Esophagus muscularis mucosa (tissue), 4 donors: Measurements from ENCODE around the gene ARL2BP. TPM values are rescaled to one million over a fixed set of nuclear protein-coding genes. Genes with fewer than 3 reads are reported as not detected.

Experiments used
- DNase-seq: peaks from one replicate; pipeline ENCODE4 v3.0.0-alpha.2; 2017; ENCODE audit errors: extremely low spot score
- H3K27ac ChIP-seq, 4 donors: fragments of 200-600 bp; sonication (generic); replicated peaks in 1 of 4; 1 replicate in 3 of 4; 2 replicates in 1 of 4; pipeline ENCODE4 v1.5.1; 2016 to 2019; ENCODE audit warnings: mild to moderate bottlenecking in 1 of 4
- H3K27me3 ChIP-seq, 4 donors: fragments of 200-600 bp; sonication (generic); one replicate each; pipeline versions ENCODE4 v1.5.1 to v1.6.0; 2016 to 2019
- H3K36me3 ChIP-seq, 4 donors: fragments of 200-600 bp; sonication (generic); one replicate each; pipeline ENCODE4 v1.5.1; 2016 to 2019
- H3K4me1 ChIP-seq, 4 donors: fragments of 200-600 bp; sonication (generic); one replicate each; pipeline ENCODE4 v1.5.1; 2016 to 2019
- H3K4me3 ChIP-seq, 4 donors: fragments of 200-600 bp; sonication (generic); 1 replicate in 2 of 4; 2 replicates in 2 of 4; pipeline ENCODE4 v1.5.1; 2016 to 2019; ENCODE audit warnings: mild to moderate bottlenecking in 4 of 4, moderate library complexity in 1 of 4
- H3K9me3 ChIP-seq, 4 donors: fragments of 200-600 bp; sonication (generic); 1 replicate in 3 of 4; 2 replicates in 1 of 4; pipeline ENCODE4 v1.5.1; 2016 to 2019
- CTCF ChIP-seq, 3 experiments: fragments of 200-600 bp in 2 of 3; fragments of 450-650 bp in 1 of 3; sonication (generic) in 2 of 3; IDR thresholded peaks; one replicate each; pipeline ENCODE4 v1.5.1; 2017 to 2019; ENCODE audit warnings: antibody characterized with exemption in 3 of 3, mild to moderate bottlenecking in 2 of 3, moderate library complexity in 1 of 3
- EP300 ChIP-seq: sonication (generic); formaldehyde crosslinking; IDR thresholded peaks from one replicate; pipeline ENCODE4 v1.6.1; 2017; ENCODE audit warnings: antibody characterized with exemption
- POLR2A ChIP-seq: fragments of 450-650 bp; IDR thresholded peaks from one replicate; pipeline ENCODE4 v1.6.1; 2017; ENCODE audit warnings: antibody characterized with exemption, moderate library complexity, mild to moderate bottlenecking, low read depth
- POLR2AphosphoS5 ChIP-seq, 2 donors: sonication (generic); formaldehyde crosslinking; IDR thresholded peaks; one replicate each; pipeline ENCODE4 v1.6.1; 2017; ENCODE audit warnings: antibody characterized with exemption in 2 of 2
- WGBS: methylation state at CpG from one replicate; pipeline ENCODE4 v1.1.5; 2018; 5-methylcytosine and 5-hydroxymethylcytosine counted together
- intact Hi-C: fragments of 100-400 bp; cut with DNase I; formaldehyde crosslinking; loops from one replicate; pipeline ENCODE4 v1.15.1; 2023
- total RNA-seq, 4 donors: library from RNA; depleted of rRNA; stranded (reverse); fragments of >200 nt; gene quantifications; one replicate each; pipeline versions ENCODE4 v1.1.0 to v1.2.1, GENCODE V29; 2016

The ARL2BP gene
- total RNA-seq, 4 donors from 2014 or later, result 58.1 to 77.4 (median 66.9) TPM

DNA sequence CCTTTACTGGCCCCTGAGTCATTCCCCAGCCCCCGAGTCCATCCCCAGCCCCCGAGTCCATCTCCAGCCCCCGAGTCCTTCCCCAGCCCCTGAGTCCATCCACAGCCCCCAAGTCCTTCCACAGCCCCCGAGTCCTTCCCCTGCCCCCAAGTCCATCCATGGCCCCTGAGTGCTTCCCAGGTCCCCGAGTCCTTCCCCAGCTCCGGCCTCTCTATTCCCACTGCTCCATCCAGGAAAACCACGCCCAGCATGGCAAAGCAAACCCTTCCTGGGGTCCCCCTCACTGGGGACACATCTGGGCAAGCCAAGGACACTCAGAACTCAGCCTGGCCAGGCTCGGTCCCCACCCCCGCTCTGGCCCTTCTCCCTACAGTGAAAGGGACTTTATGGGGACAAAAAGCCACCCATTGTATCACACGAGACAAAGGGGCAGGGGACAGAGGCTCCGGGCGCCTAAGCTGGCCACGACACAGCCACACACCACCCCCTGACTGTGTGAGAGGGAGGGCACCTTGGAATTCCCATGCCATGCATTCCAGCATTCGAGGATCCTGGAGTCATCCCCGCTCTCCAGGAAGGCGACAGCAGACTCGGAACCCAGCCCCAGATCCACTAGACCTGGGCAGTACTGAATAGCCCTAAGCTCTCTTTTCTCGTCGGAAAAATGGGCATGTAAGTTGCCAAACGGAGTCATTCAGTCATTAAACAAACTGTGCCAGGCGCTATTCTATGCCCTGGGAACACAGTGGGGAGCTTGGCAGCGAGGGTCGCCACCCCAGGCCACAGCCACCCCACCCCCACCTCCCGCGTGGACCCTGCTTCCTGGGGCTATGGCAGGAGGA lies 25.4 kb downstream of the ARL2BP start:
- no peaks in the 10 kb centered on the region for H3K36me3 ChIP-seq
- WGBS, result 87% methylated on average over 20 of the region's 25 CpGs
- H3K27me3 ChIP-seq, result no peaks in the 10 kb centered on the region
- DNase-seq, result no peak
- H3K27ac ChIP-seq, result no peak overlapping the region
- intact Hi-C loops, result no loop called here
- no peak overlapping the region for H3K4me3 ChIP-seq
- no peaks in the 10 kb centered on the region for H3K9me3 ChIP-seq
- peaks cover 0 to 18% (median 11%) of the 10 kb centered on the region in 4 donors for H3K4me1 ChIP-seq
- TF ChIP-seq POLR2A, result no peak
- TF ChIP-seq POLR2AphosphoS5 (IDR thresholded peaks at IDR 0.05), result no peak
- TF ChIP-seq EP300, result no peak
- TF ChIP-seq CTCF (IDR thresholded peaks at IDR 0.05), result no peak

DNA sequence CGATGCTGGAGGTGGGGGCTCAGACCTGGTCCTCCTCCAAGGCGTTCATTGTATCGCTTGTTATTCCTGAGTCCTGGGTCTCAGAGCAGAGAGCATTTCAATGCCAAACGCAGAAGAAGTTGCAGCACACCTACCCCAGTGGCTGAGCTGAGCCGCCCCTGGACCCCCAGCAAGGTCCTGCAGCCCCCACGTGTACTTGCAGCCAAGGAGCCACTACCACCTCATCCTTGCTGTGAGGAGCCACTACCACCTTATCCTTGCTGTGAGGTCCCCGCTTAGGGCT lies 25.9 kb downstream of the ARL2BP start:
- intact Hi-C loops, result no loop called here
- Histone ChIP-seq H3K27ac (no peak overlapping the region), H3K27me3 (no peaks in the 10 kb centered on the region), H3K4me3 (no peak overlapping the region), H3K9me3 (no peaks in the 10 kb centered on the region), H3K4me1 (peaks cover 0 to 18% (median 11%) of the 10 kb centered on the region in 4 donors), H3K36me3 (no peaks in the 10 kb centered on the region)
- no peak for DNase-seq
- TF ChIP-seq POLR2AphosphoS5 (IDR thresholded peaks at IDR 0.05) (no peak), CTCF (IDR thresholded peaks at IDR 0.05) (no peak), EP300 (no peak)
- 92% methylated on average over 7 of the region's 7 CpGs for WGBS

GRCh38 chr16:57271867-57272495 lies 26.9 kb downstream of the ARL2BP start:
- intact Hi-C loops, result no loop called here
- Histone ChIP-seq H3K9me3 (no peaks in the 10 kb centered on the region), H3K4me3 (no peak overlapping the region), H3K4me1 (peaks cover 0 to 10% (median 9%) of the 10 kb centered on the region in 4 donors), H3K27me3 (no peaks in the 10 kb centered on the region), H3K36me3 (no peaks in the 10 kb centered on the region), H3K27ac (no peak overlapping the region)
- WGBS, result 89% methylated on average over 5 of the region's 5 CpGs
- DNase-seq, result no peak
- TF ChIP-seq EP300, result no peak
- no peak for TF ChIP-seq POLR2A
- TF ChIP-seq POLR2AphosphoS5 (IDR thresholded peaks at IDR 0.05), result no peak
- no peak for TF ChIP-seq CTCF (IDR thresholded peaks at IDR 0.05)

DNA sequence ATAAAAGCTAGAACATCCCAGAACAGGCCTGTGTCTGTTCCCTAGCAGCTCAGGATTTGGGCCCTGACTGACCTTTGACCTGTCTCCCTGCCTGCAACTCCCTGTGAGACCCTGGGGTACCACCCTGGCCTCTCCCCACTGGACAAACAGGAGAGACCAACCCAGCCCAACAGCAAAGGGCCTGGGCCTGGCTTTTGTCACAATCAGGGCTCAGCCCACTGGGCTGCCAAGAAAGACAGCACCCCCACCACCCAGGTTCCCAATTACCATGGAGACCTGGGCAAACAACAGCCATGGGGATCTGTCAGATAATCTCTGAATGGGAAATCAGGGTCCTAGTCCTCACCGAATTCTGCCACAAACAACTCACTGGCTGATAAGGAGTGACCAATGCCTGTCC lies 28.3 kb downstream of the ARL2BP start:
- Histone ChIP-seq H3K9me3 (no peaks in the 10 kb centered on the region), H3K27me3 (no peaks in the 10 kb centered on the region), H3K36me3 (no peaks in the 10 kb centered on the region), H3K4me3 (no peak overlapping the region), H3K4me1 (peaks cover 0 to 11% (median 7%) of the 10 kb centered on the region in 4 donors), H3K27ac (no peak overlapping the region)
- intact Hi-C loops, result no loop called here
- TF ChIP-seq CTCF (IDR thresholded peaks at IDR 0.05) (no peak), EP300 (no peak), POLR2A (no peak), POLR2AphosphoS5 (IDR thresholded peaks at IDR 0.05) (no peak)
- 71% methylated on average over 1 of the region's 1 CpG for WGBS
- no peak for DNase-seq
